ENCODE data around the gene PHLDA1.
A peak's percentile ranks its signal among the peaks of the same experiment; 100 is the strongest.

PHLDA1 gene

GRCh38 chr12:76031414-76032042 is at the start of gene PHLDA1:
Gene PHLDA1, minus strand, starts transcription at chr12:76031776.
- peak; percentile 92 for DNase-seq (ENCODE audit: low read depth in 2 of 2)

DNA sequence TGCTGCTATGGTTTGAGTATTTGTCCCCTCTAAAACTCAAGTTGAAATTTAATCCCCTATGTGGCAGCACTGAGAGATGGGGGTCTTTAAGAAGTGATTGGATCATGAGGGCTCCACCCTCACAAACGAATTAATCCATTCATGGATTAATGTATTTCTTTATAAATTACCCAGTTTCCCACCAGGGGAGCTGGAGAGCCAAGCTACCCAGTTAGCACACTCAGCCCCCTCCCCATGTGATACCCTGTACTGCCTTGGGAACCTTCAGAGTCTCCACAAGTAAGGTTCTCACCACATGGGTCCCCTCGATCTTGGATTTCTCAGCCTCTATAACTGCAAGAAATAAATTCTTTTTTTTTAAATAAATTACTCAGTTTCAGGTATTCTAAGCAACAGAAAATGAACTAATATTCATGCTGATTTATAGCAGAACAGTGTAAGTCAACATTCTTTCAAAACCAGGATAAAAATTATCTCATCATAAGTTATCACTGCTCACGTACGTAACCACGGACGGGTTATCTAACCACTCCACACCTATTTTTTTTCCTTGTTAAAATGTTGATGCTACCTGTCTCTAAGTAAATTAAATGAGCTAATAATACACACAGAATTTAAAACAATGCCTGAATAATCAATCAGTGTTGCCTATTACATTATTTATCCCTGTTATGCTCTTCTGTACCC is 49.3 kb upstream of the PHLDA1 start:
- DNase-seq (ENCODE audit: low read depth in 2 of 2), result no peak

- no peak for DNase-seq (ENCODE audit: low read depth in 2 of 2)
Observed at GRCh38 chr12:76080017-76080728, 48.6 kb upstream of the PHLDA1 start.

- no peak for DNase-seq (ENCODE audit: low read depth in 2 of 2)
Observed at GRCh38 chr12:76078748-76079147, 47.2 kb upstream of the PHLDA1 start.

GRCh38 chr12:76075448-76075847 is 43.9 kb upstream of the PHLDA1 start:
- DNase-seq (ENCODE audit: low read depth in 2 of 2), result no peak

DNA sequence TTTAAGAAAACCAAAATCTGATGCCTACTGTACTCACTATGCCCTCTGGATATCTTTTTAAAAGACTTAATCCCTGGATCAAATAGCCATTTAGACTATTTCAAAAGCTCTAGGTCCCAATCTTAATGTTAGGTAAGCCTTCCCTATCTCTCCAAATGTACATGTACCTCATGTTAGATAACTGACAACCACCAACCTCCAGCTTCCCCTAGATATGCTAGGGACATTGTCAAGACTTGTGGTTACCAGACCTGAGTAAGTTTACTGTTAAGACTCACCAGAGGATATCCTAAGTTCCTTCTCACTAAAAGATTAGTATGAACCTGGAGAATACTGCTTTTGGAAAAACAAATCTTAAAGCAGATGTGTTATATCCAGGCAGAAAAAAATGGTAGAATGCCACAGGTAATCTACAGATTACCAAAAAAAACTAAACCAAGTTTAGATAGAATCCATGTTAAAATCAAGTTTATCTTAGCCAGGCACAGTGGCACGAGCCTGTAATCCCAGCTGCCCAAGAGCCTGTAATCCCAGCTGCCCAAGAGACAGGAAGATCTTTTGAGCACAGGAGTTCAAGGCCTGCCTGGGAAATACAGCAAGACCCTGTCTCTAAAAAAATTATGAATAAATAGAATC is 43.2 kb upstream of the PHLDA1 start:
- no peak for DNase-seq (ENCODE audit: low read depth in 2 of 2)

DNA sequence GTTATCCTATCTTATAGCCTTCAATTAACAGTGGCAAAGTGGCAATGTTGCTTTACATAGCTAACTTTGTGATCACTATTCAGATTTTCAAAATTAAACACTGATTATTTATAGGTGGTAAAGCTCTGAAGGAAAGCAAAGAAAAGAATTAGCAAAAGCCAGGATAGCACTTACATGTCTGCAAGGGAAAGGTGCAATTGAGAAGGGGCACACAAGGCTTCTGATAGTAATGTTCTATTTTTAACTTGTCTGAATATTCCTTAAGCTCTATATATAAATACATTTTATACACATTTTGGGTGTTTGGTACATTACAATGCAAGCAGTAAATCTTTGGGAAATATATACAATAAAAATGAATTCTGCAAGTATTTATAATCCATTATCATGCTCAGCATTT is 42.0 kb upstream of the PHLDA1 start:
- no peak for DNase-seq (ENCODE audit: low read depth in 2 of 2)

DNA sequence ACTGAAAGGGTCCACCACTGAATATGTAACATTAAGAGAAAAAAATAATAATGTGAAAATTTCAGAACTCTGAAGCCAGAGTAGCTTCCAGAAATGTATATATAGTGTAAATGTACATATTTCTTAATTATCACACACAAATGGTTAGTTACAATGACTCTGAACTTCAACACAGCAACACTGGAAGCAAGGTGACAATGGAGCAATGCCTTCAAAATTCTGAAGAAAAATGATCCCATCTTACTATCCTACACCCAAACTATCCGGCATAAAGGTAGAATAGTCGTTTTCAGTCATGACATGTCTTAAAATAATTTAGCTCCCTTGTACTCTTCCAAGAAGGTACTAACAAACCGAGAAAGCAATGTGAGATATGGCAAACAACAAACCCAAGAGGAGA is 41.0 kb upstream of the PHLDA1 start:
- no peak for DNase-seq (ENCODE audit: low read depth in 2 of 2)

- DNase-seq (ENCODE audit: low read depth in 2 of 2), result no peak
Observed at GRCh38 chr12:76069339-76069738, 37.8 kb upstream of the PHLDA1 start.

DNA sequence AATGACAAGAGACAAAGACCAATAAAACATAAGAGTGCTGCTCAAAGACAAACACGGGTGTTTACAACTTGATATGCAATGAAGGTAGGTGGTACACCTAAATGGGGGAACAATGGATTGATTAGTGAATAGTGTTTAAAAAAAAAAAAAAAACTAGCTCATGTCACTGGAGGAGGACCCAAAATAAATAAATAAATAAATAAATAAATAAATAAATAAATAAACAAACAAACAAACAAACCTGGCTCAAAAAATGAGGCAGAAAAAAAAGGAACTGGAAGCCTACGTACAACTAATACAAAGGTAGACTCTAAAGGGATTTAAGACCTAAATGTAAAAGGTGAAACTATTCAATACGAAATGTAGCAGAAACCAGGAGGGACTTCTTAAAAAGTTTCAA is 34.3 kb upstream of the PHLDA1 start:
- no peak for DNase-seq (ENCODE audit: low read depth in 2 of 2)

DNA sequence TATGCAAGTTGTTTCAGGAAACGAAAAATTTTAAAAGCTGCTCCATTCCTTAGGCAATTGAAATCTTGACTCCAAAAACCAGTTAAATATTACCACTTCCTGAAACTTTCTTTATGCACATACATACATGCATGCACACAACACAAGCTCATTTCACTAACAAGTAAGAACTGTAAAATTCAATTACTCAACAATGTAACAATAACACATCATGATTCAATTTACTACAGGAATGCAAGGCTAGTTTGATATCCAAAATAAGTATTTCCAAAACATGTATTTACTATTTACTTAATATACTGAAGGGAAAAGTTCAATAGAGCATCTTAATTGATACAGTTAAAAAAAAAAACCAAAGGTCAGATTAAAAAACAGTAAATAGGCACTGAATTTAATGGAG is 33.3 kb upstream of the PHLDA1 start:
- no peak for DNase-seq (ENCODE audit: low read depth in 2 of 2)

DNA sequence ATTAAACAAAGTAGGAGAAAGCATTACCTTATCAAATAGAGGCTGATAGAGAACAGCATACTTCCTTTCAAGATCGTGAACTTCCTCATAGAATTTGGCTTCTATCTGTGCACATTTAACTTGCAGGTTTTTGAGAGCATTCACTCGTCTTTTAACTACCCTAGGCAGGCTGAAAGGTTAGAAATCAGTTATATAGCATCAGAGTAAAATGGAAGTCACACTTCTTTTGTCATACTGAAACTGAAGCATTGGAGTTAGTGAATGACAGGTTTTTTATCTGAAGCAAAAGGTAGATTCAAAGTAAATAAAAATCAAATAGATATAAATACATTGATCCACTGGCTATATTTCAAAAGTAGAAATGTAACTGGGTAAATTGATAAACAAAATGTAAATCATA is 28.5 kb upstream of the PHLDA1 start:
- DNase-seq (ENCODE audit: low read depth in 2 of 2), result no peak

DNA sequence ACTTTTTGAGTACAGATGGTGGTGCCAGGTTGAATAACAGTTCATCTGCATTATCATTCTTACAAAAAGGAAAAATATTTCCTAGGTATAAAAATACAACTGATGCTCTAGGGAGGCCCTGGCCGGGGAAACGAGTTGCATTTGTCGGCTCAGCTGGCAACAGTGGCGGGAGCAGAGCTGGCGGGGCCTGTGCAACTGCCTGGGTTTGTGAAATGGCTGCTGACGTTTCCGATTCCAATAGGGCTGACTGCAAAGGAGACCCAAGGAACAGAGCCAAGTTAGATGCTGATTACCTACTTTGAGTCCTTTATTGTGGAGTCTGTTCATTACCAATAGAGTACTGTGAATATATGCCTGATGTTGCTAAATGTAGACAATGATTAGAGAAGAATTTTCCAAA is 25.8 kb upstream of the PHLDA1 start:
- no peak for DNase-seq (ENCODE audit: low read depth in 2 of 2)

DNA sequence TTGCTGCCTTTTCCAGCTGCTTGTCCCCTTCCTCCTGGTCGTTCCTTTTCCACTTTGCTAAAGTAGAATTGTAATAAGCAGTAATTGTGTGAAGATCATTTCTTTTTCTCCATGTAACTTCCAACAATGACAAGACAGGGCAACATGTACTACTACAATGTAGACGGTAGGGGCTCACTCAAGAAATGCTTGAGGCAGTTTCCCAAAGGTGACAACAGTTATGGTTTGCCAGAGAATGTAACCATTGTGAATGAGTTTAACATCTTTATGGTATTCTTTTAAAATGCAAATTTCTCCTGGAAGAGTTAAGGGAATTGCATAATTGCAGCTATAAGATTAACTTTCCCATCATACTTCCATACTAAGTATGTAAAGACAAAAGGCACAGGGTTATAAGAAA is 23.8 kb upstream of the PHLDA1 start:
- no peak for DNase-seq (ENCODE audit: low read depth in 2 of 2)

- no peak for DNase-seq (ENCODE audit: low read depth in 2 of 2)
Observed at GRCh38 chr12:76049575-76050251, 18.1 kb upstream of the PHLDA1 start.

GRCh38 chr12:76047742-76048141 is 16.2 kb upstream of the PHLDA1 start:
- no peak for DNase-seq (ENCODE audit: low read depth in 2 of 2)

- no peak for DNase-seq (ENCODE audit: low read depth in 2 of 2)
Observed at GRCh38 chr12:76047060-76047459, 15.5 kb upstream of the PHLDA1 start.

DNA sequence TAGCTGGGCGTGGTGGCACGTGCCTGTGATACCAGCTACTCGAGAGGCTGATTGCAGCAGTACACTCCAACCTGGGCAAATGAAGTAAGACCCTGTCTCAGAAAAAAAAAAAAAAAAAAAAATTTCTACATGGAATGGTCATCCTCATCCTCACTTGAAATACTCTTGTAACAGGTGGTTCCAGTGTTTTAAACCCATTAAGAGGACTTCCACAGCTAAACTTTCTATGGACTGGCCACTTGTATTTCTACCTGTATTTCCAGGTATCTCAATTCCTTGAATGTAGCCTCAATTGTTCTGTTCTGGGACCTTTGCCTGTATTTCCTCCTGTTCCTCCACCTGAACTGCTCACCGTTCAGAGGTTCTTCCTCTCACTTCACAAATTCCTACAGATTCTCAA is 11.8 kb upstream of the PHLDA1 start:
- DNase-seq (ENCODE audit: low read depth in 2 of 2), result no peak

GRCh38 chr12:76042147-76042546 is 10.6 kb upstream of the PHLDA1 start:
- DNase-seq (ENCODE audit: low read depth in 2 of 2), result no peak

DNA sequence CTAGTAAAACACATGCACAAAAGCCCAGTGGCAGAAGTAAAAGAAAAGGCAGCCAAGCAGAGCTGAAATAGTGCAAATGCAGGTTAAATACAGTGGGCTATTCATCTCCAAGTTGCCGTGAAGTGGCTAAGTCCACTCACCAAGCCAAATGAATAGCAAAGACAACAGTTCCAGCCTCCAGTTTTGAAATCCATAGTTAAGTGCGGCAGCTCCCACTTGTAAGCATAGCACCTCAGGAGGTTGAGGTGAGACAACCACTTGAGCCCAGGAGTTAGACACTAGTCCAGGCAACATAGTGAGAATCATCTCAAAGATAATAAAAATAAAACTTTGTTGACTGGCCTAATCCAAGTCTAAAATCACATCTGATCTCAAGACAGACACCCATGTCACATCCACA is 9.8 kb upstream of the PHLDA1 start:
- no peak for DNase-seq (ENCODE audit: low read depth in 2 of 2)

DNA sequence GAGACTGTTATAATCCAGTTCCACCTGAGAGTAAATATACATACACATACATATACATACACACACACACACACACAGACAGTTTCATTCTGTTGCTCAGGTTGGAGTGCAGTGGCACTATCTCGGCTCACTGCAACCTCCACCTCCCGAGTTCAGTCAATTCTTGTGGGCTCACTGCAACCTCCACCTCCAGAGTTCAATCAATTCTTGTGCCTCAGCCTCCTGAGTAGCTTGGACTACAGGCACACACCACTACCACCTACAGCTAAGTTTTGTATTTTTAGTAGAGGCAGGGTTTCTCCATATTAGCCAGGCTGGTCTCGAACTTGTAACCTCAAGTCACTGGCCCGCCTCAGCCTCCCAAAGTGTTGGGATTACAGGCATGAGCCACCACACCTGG is 8.9 kb upstream of the PHLDA1 start:
- DNase-seq (ENCODE audit: low read depth in 2 of 2), result no peak

DNA sequence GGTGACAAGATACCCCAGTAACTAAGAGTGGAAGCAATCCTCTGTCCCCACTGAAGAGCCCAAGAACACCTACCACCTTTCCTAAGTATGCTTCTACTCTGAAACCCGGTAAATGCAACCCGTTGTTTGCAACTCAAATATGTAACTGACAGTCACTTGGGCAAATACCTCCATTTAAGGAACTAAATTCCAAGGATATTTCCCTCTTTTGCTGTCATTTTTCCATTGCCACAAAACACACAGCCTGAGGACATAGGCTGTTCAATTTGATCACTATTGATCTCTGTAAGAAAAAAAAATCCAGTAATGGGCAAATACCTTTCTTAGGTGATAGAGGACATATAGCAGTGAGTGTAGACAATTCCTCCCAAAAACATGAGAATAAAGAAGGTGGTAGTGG is 6.6 kb upstream of the PHLDA1 start:
- DNase-seq (ENCODE audit: low read depth in 2 of 2), result no peak
